HEK293 (cell line): ENCODE measurements around the gene UBE2J2.

Experiments used
- CTCF ChIA-PET: fragments of 350-600 bp; formaldehyde crosslinking; extraction: SDS; loops from one replicate; lab custom pipeline; 2021; ENCODE audit warnings: antibody characterized with exemption; lab: Yijun Ruan, JAX
- POLR2A ChIA-PET: fragments of 300-600 bp; formaldehyde crosslinking; extraction: SDS; loops from one replicate; lab custom pipeline; 2020; ENCODE audit warnings: antibody characterized with exemption, inconsistent platforms; lab: Yijun Ruan, JAX
- H3K27ac ChIP-seq: fragments of 200-500 bp; sonication (Bioruptor generic); 2 replicates; pipeline ENCODE4 v1.5.1; 2014; ENCODE audit warnings: low read depth, low read length, control low read depth, inconsistent platforms; ENCODE audit errors: extremely low read depth
- H3K36me3 ChIP-seq, 2 experiments: fragments of 200-500 bp in 1 of 2; sonication (Bioruptor generic) in 1 of 2; 1 replicate in 1 of 2; 2 replicates in 1 of 2; pipeline ENCODE4 v1.5.1; 2014 to 2017; ENCODE audit warnings: inconsistent platforms in 2 of 2, low read length in 2 of 2; ENCODE audit not compliant: control insufficient read depth in 2 of 2, insufficient read depth in 1 of 2
- H3K4me1 ChIP-seq: fragments of 200-500 bp; sonication (Bioruptor generic); 2 replicates; pipeline ENCODE4 v1.5.1; 2014; ENCODE audit warnings: mild to moderate bottlenecking, low read length, inconsistent platforms; ENCODE audit not compliant: control insufficient read depth, insufficient read depth
- H3K4me3 ChIP-seq: 2 replicates; pipeline ENCODE4 v1.5.1; 2011; ENCODE audit warnings: low read depth, mild to moderate bottlenecking, control low read depth, low read length, moderate library complexity
- H3K9me3 ChIP-seq: fragments of 200-500 bp; sonication (Bioruptor generic); 2 replicates; pipeline ENCODE4 v1.5.1; 2014; ENCODE audit warnings: low read depth, low read length, inconsistent platforms; ENCODE audit not compliant: control insufficient read depth, insufficient read depth
- GLI2 ChIP-seq: fragments of 450-650 bp; formaldehyde crosslinking; IDR thresholded peaks from 2 replicates; pipeline ENCODE4; 2017; ENCODE audit warnings: missing biosample characterization, missing genetic modification characterization, low read depth, borderline replicate concordance
- HIC1 ChIP-seq: fragments of 450-650 bp; formaldehyde crosslinking; IDR thresholded peaks from 2 replicates; pipeline ENCODE4 v1.5.1; 2016; ENCODE audit warnings: missing biosample characterization, missing genetic modification characterization
- MZF1 ChIP-seq: fragments of 450-650 bp; formaldehyde crosslinking; IDR thresholded peaks from 2 replicates; pipeline ENCODE4 v1.5.1; 2017; ENCODE audit warnings: missing biosample characterization, missing genetic modification characterization, borderline replicate concordance
- OVOL3 ChIP-seq: fragments of 450-650 bp; formaldehyde crosslinking; IDR thresholded peaks from 2 replicates; pipeline ENCODE4 v1.5.1; 2016; ENCODE audit warnings: missing biosample characterization, missing genetic modification characterization
- PATZ1 ChIP-seq: fragments of 450-650 bp; formaldehyde crosslinking; IDR thresholded peaks from 2 replicates; pipeline ENCODE4 v1.5.1; 2016; ENCODE audit warnings: missing biosample characterization, missing genetic modification characterization
- SCRT2 ChIP-seq: fragments of 450-650 bp; formaldehyde crosslinking; IDR thresholded peaks from 2 replicates; pipeline ENCODE4 v1.5.1; 2016; ENCODE audit warnings: missing biosample characterization, missing genetic modification characterization
- YY1 ChIP-seq: fragments of 450-650 bp; formaldehyde crosslinking; IDR thresholded peaks from 2 replicates; pipeline ENCODE4 v1.5.1; 2018; ENCODE audit warnings: missing biosample characterization, missing genetic modification characterization
- YY2 ChIP-seq: fragments of 450-650 bp; formaldehyde crosslinking; IDR thresholded peaks from 2 replicates; pipeline ENCODE4 v1.5.1; 2016; ENCODE audit warnings: missing biosample characterization, missing genetic modification characterization
- ZBTB1 ChIP-seq: fragments of 450-650 bp; formaldehyde crosslinking; IDR thresholded peaks from 2 replicates; pipeline ENCODE4 v1.5.1; 2016; ENCODE audit warnings: missing biosample characterization, missing genetic modification characterization
- ZBTB17 ChIP-seq: fragments of 450-650 bp; formaldehyde crosslinking; IDR thresholded peaks from 2 replicates; pipeline ENCODE4 v1.5.1; 2016; ENCODE audit warnings: missing biosample characterization, missing genetic modification characterization
- ZBTB8A ChIP-seq: fragments of 450-650 bp; formaldehyde crosslinking; IDR thresholded peaks from 2 replicates; pipeline ENCODE4 v1.5.1; 2016; ENCODE audit warnings: missing biosample characterization, missing genetic modification characterization
- ZFP69B ChIP-seq: fragments of 450-650 bp; formaldehyde crosslinking; IDR thresholded peaks from 2 replicates; pipeline ENCODE4 v1.5.1; 2016; ENCODE audit warnings: missing biosample characterization, missing genetic modification characterization
- ZNF121 ChIP-seq: fragments of 450-650 bp; formaldehyde crosslinking; IDR thresholded peaks from 2 replicates; pipeline ENCODE4 v1.5.1; 2016; ENCODE audit warnings: missing biosample characterization, missing genetic modification characterization
- ZNF140 ChIP-seq: fragments of 450-650 bp; formaldehyde crosslinking; IDR thresholded peaks from 2 replicates; pipeline ENCODE4 v1.5.1; 2016; ENCODE audit warnings: missing biosample characterization, missing genetic modification characterization
- ZNF23 ChIP-seq: fragments of 450-650 bp; formaldehyde crosslinking; IDR thresholded peaks from 2 replicates; pipeline ENCODE4 v1.5.1; 2016; ENCODE audit warnings: missing biosample characterization, missing genetic modification characterization, borderline replicate concordance
- ZNF274 ChIP-seq, 2 experiments: fragments of 200-500 bp in 1 of 2; fragments of 450-650 bp in 1 of 2; sonication (Bioruptor generic) in 1 of 2; formaldehyde crosslinking in 1 of 2; IDR thresholded peaks; 2 replicates each; pipeline versions ENCODE4 v1.5.1 to v1.6.1; 2014 to 2016; ENCODE audit warnings: borderline replicate concordance in 1 of 2, inconsistent platforms in 1 of 2, low read length in 1 of 2, missing biosample characterization in 1 of 2, missing genetic modification characterization in 1 of 2
- ZNF362 ChIP-seq: fragments of 450-650 bp; formaldehyde crosslinking; IDR thresholded peaks from 2 replicates; pipeline ENCODE4 v1.5.1; 2016; ENCODE audit warnings: missing biosample characterization, missing genetic modification characterization
- ZNF394 ChIP-seq: fragments of 450-650 bp; formaldehyde crosslinking; IDR thresholded peaks from 2 replicates; pipeline ENCODE4 v1.5.1; 2016; ENCODE audit warnings: missing biosample characterization, missing genetic modification characterization, mild to moderate bottlenecking, moderate library complexity, borderline replicate concordance
- ZNF433 ChIP-seq: fragments of 450-650 bp; formaldehyde crosslinking; IDR thresholded peaks from 2 replicates; pipeline ENCODE4 v1.5.1; 2016; ENCODE audit warnings: missing biosample characterization, missing genetic modification characterization, low read depth
- ZNF600 ChIP-seq: fragments of 450-650 bp; formaldehyde crosslinking; IDR thresholded peaks from 2 replicates; pipeline ENCODE4 v1.5.1; 2016; ENCODE audit warnings: missing biosample characterization, missing genetic modification characterization
- ZNF692 ChIP-seq: fragments of 450-650 bp; formaldehyde crosslinking; IDR thresholded peaks from 2 replicates; pipeline ENCODE4 v1.5.1; 2016; ENCODE audit warnings: missing biosample characterization, missing genetic modification characterization
- ZNF785 ChIP-seq: fragments of 450-650 bp; formaldehyde crosslinking; IDR thresholded peaks from 2 replicates; pipeline ENCODE4 v1.5.1; 2016; ENCODE audit warnings: missing biosample characterization, missing genetic modification characterization

Gene UBE2J2

DNA sequence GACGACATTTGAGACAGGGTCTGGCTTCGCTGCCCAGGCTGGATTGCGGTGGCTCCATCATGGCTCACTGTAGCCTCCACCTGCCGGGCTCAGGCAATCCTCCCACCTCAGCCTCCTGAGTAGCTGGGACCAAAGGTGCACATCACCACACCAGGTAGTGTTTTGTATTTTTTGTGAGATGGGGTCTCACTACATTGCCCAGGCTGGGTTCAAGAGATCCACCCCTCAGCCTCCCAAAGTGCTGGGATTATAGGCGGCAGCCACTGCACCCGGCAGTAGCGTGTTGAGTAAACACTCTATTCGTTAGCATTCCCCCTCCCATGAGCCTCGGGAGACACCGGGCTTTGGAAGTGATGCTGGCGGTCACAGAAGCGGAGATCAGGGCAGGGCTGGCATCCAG is 20.3 kb downstream of the UBE2J2 start:
- POLR2A ChIA-PET: no interaction called here
- no peaks in the 10 kb centered on the region; the same call in 1 of the 2 replicates for H3K4me1 ChIP-seq
- no peak overlapping the region for H3K27ac ChIP-seq
- H3K36me3 ChIP-seq: peaks cover 6 to 56% of the 10 kb centered on the region in 2 experiments; a peak in 2 of 3 replicates
- no peak for TF ChIP-seq YY2 (tag by site-specific recombination)
- peak; percentile 100 for TF ChIP-seq ZNF121 (tag by site-specific recombination)
- TF ChIP-seq ZNF274 (IDR thresholded peaks at IDR 0.05; ENCODE audit: low read length): no peak
- no peak for TF ChIP-seq ZNF274 (tag by site-specific recombination; IDR thresholded peaks at IDR 0.05; ENCODE audit: borderline replicate concordance)
- no peak for TF ChIP-seq ZNF785 (tag by site-specific recombination)
- TF ChIP-seq ZNF23: no peak
- CTCF ChIA-PET: no interaction called here
- H3K9me3 ChIP-seq: no peaks in the 10 kb centered on the region
- no peak overlapping the region for H3K4me3 ChIP-seq

GRCh38 chr1:1250786-1251284 is 22.8 kb downstream of the UBE2J2 start:
- Histone ChIP-seq H3K27ac (peak overlapping the region; percentile 72), H3K4me3 (no peak overlapping the region), H3K36me3 (peaks cover 0 to 38% of the 10 kb centered on the region in 2 experiments; a peak in 2 of 3 replicates), H3K4me1 (no peaks in the 10 kb centered on the region; the same call in 1 of the 2 replicates), H3K9me3 (no peaks in the 10 kb centered on the region)
- TF ChIP-seq YY1 (no peak), ZFP69B (tag by site-specific recombination) (no peak), GLI2 (tag by site-specific recombination) (no peak), PATZ1 (peak; percentile 22; the same call in 1 of the 2 replicates), SCRT2 (peak; percentile 37; the same call in 1 of the 2 replicates), ZNF692 (peak; percentile 61), MZF1 (tag by site-specific recombination) (no peak), ZBTB17 (tag by site-specific recombination) (peak; percentile 76), ZNF433 (tag by site-specific recombination) (no peak), ZNF600 (tag by site-specific recombination) (peak; percentile 90), ZNF394 (tag by site-specific recombination) (peak; percentile 56; the same call in 1 of the 2 replicates), ZBTB1 (tag by site-specific recombination) (no peak), ZBTB8A (peak; percentile 7; the same call in 1 of the 2 replicates), OVOL3 (tag by site-specific recombination) (no peak), ZNF140 (tag by site-specific recombination) (no peak), ZNF362 (tag by site-specific recombination) (0 out of 2 replicates have a peak, but pooled peaks have one; percentile 35), HIC1 (tag by site-specific recombination) (no peak)
- ChIA-PET POLR2A (interaction anchor here (1.0 to 1.9 kb wide), 3 partner anchors 10 to 14 kb away, joined by 5 to 6 read pairs (median 6); no protein-coding TSS in a partner anchor), CTCF (interaction anchor here (0.6 to 3.0 kb wide), 8 partner anchors 13 to 237 kb away, joined by 3 to 22 read pairs (median 4); partner anchors contain the start of genes B3GALT6 and SDF4)
